Stimulated activated naive B cell treated with anti-CD40 and anti-IgM and Interleukin-4, amounts not matched to agents 10 μg/mL and 1 μg/mL and 100 μg/mL, for 72 hours (primary cell): ENCODE results near the gene ARHGEF40.

ENCODE experiments used
- ATAC-seq, 2 donors: fragments of 150-1000 bp; cut with Tn5 transposase; replicated peaks; 2 replicates each; pipeline ENCODE4 v1.10.0; 2021; ENCODE audit warnings: moderate library complexity in 1 of 2
- DNase-seq: peaks from one replicate; pipeline ENCODE4 v3.0.0; 2021
- H3K27ac Mint-ChIP-seq: one replicate; pipeline ENCODE4 v1.8.0; 2022; ENCODE audit warnings: mild to moderate bottlenecking, mixed read lengths
- H3K27me3 Mint-ChIP-seq, 2 donors: one replicate each; pipeline ENCODE4 v1.8.0; 2022; ENCODE audit warnings: mixed read lengths in 2 of 2
- H3K36me3 Mint-ChIP-seq, 2 donors: one replicate each; pipeline ENCODE4 v1.8.0; 2022; ENCODE audit warnings: mixed read lengths in 2 of 2, mild to moderate bottlenecking in 1 of 2
- H3K4me1 Mint-ChIP-seq, 2 donors: one replicate each; pipeline ENCODE4 v1.8.0; 2022; ENCODE audit warnings: mixed read lengths in 2 of 2, mild to moderate bottlenecking in 1 of 2
- H3K4me3 Mint-ChIP-seq, 2 donors: one replicate each; pipeline ENCODE4 v1.8.0; 2022; ENCODE audit warnings: mild to moderate bottlenecking in 2 of 2, mixed read lengths in 2 of 2, moderate library complexity in 1 of 2
- H3K9me3 Mint-ChIP-seq, 2 donors: one replicate each; pipeline ENCODE4 v1.8.0; 2022; ENCODE audit warnings: mixed read lengths in 2 of 2, mild to moderate bottlenecking in 1 of 2

The ARHGEF40 gene

GRCh38 chr14:21061347-21061668 lies 8.8 kb upstream of the ARHGEF40 start:
- Mint-ChIP-seq H3K27me3 (peaks cover 32 to 46% of the 10 kb centered on the region in 2 donors), H3K27ac (no peak overlapping the region), H3K9me3 (no peaks in the 10 kb centered on the region), H3K4me3 (no peak overlapping the region), H3K36me3 (no peaks in the 10 kb centered on the region), H3K4me1 (no peaks in the 10 kb centered on the region)
- ATAC-seq (no peak), DNase-seq (no peak)

DNA sequence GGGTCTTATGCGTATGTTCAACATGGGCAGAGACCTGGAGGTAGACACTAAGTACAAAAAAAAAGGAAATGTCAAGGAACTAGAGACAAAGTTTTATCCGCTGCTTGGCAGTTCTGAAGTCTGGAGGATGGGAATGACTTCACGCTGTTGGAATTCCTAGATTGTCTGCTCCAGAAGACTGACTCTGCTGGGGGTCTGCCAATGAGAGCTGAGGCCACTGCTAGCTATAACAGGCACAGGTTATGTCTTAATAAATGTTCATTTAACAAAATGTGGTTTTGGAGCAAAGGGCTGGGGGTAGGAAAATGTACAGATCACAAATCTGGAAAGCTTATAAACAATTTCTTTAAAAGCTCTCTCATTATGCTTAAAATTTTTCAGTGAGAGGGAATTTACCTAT lies 6.6 kb upstream of the ARHGEF40 start:
- Mint-ChIP-seq H3K9me3 (no peaks in the 10 kb centered on the region), H3K4me3 (no peak overlapping the region), H3K27me3 (peaks cover 40 to 59% of the 10 kb centered on the region in 2 donors), H3K4me1 (peaks cover 4% of the 10 kb centered on the region in 2 donors), H3K27ac (no peak overlapping the region), H3K36me3 (no peaks in the 10 kb centered on the region)
- no peak for DNase-seq
- no peak for ATAC-seq

DNA sequence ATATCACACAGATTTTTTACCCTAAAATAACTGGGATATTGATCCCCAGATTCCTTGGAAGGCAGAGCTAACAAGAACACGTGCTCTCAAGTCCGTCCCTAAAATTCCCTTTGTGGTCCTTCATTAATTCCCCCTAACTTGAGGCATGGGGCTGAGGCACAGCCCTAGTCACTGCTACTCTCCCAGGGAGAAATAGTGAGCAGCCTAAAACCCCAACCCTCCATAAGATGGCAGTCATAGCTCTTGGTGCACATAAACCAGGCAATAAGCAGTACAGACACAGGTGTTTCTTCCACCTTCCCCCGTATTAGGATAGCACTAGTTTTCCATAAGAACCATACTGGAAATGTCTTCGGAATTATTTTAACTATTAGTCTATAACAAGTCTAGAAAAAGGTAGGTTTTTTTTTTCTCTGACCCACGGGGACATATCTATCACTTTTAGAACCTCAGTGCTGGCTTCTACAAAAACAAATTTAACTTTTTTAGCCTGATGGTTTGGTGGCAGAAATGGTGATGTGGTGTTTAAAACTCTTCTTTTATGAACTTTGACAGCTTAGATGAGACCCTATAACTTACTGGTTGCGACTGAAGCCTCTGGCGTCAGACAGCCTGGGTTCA lies 3.1 kb upstream of the ARHGEF40 start:
- H3K4me1 Mint-ChIP-seq: peaks cover 31 to 35% of the 10 kb centered on the region in 2 donors
- H3K9me3 Mint-ChIP-seq: no peaks in the 10 kb centered on the region
- DNase-seq (no peak), ATAC-seq (no peak)
- H3K27me3 Mint-ChIP-seq: peaks cover 31 to 52% of the 10 kb centered on the region in 2 donors
- no peaks in the 10 kb centered on the region for H3K36me3 Mint-ChIP-seq
- H3K4me3 Mint-ChIP-seq: no peak overlapping the region
- H3K27ac Mint-ChIP-seq: no peak overlapping the region

DNA sequence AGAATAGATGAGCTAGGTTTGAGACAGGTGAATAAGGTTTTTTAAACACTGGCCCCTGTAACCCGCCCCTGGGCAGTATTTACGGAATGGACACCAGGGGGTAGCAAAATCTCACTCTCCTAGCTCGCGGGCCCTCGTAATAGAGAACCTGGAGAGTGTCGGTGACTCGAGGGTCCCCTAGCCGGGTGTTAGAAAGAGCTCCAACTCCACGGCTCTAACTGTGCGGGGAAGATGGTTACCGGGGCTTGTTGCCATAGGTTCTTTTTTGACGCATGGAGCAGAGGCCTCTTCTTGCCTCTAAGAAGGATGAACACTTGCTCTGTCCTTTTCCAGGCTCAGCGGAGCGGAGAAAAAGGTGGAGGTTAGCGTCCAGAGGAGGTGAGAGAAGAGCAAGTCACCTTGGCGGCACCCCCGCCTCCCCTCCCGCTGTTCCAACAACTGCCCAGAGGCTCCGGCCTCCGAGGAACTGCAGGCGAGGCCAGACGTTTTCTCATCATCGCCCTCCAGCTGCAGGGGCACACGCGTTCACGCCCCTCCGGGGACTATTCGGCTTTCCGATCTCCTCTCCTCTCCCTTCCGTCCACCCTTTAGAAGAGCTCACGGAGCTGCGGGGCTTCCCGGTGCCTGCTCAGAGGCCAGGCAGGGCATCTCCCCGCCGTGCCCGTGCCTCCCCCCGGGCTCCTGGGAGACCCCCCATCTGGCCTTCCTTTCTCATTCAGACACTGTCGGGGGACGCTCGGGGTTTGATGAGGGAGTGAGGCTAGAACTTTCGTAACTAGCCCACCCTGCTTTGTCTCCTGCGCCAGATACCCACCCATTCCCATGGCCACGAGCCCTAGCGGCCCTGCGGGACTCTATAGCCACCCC lies 1.4 kb upstream of the ARHGEF40 start:
- Mint-ChIP-seq H3K4me1 (peaks cover 41 to 42% of the 10 kb centered on the region in 2 donors), H3K36me3 (no peaks in the 10 kb centered on the region), H3K9me3 (no peaks in the 10 kb centered on the region), H3K27ac (no peak overlapping the region), H3K4me3 (peak overlapping the region; percentile 85 to 88), H3K27me3 (peaks cover 33 to 45% of the 10 kb centered on the region in 2 donors)
- peak; percentile 43 for DNase-seq
- peak; percentile 41 to 47 for ATAC-seq

- no peak for ATAC-seq
- H3K9me3 Mint-ChIP-seq: no peaks in the 10 kb centered on the region
- peak overlapping the region; percentile 27 for H3K27ac Mint-ChIP-seq
- H3K36me3 Mint-ChIP-seq: no peaks in the 10 kb centered on the region
- H3K4me1 Mint-ChIP-seq: peaks cover 41 to 42% of the 10 kb centered on the region in 2 donors
- H3K4me3 Mint-ChIP-seq: peak overlapping the region; percentile 85 to 88
- no peak for DNase-seq
- peaks cover 33 to 43% of the 10 kb centered on the region in 2 donors for H3K27me3 Mint-ChIP-seq
Observed at GRCh38 chr14:21069388-21070082, 569 bp upstream of the ARHGEF40 start.

DNA sequence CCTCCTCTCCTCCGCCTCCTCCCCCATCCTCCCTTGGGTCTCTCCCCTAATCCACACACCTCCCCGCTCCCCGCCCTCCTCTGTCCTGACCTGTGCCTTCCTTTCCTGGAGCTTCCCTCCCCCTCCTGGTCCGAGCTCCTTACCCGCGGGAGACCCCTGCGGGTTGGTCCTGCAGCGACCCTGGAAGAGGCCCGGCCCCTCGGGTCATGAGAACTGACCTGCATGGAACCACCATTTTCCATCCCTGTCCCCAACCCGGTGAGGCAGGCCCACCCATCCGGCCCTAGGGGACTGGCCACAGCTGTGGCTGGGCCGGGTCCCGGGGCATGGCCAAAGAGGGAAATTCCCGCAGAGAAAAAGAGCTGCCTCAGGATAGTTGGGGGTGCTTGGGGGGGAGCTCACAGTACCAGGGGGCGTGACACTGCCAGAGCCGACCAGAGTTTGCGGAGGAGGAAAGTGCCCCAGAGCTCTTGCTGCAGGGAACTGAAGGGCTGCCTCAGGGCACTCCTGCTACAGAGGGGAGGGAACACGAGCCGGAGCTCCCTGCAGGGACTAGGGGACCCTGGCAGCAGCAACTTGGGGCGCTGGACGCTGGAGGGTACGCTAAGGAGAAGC lies 613 bp downstream of the ARHGEF40 start:
- Mint-ChIP-seq H3K27me3 (peaks cover 26 to 32% of the 10 kb centered on the region in 2 donors), H3K9me3 (no peaks in the 10 kb centered on the region), H3K36me3 (no peaks in the 10 kb centered on the region), H3K4me3 (peak overlapping the region; percentile 87 to 88), H3K4me1 (peaks cover 41 to 42% of the 10 kb centered on the region in 2 donors), H3K27ac (peak overlapping the region; percentile 80)
- ATAC-seq (peak; percentile 52 to 53), DNase-seq (no peak)

GRCh38 chr14:21071225-21072030 lies 1.3 kb downstream of the ARHGEF40 start:
- Mint-ChIP-seq H3K27ac (peak overlapping the region; percentile 77), H3K9me3 (no peaks in the 10 kb centered on the region), H3K4me1 (peaks cover 42 to 43% of the 10 kb centered on the region in 2 donors), H3K27me3 (peaks cover 19 to 25% of the 10 kb centered on the region in 2 donors), H3K4me3 (peak overlapping the region; percentile 87 to 88), H3K36me3 (peaks cover 0 to 2% of the 10 kb centered on the region in 2 donors)
- ATAC-seq: peak; percentile 76 to 78
- DNase-seq: peak; percentile 69

DNA sequence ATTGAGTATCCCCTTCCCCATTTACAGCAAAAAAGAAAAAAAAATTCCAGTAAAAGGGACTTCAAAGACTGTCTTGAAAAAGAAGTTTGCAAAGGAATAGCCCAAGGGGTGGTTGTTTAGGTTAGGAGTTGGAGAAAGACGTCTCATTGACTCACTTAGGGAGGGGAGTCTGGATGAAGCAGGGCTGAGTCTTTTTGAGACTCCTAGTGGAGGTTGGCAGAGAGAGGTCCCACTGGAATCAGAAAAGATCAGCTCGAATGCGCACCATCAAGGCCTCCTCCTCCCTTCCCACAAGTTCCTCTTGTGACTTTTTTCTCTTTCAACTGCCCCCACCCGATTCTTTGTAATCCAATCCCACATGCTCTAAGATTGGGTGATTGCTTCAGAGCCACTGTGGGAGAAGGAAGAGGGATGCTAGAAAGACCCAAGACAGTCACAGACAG lies 1.9 kb downstream of the ARHGEF40 start:
- Mint-ChIP-seq H3K4me3 (peak overlapping the region; percentile 87 to 88), H3K36me3 (peaks cover 0 to 2% of the 10 kb centered on the region in 2 donors)

DNA sequence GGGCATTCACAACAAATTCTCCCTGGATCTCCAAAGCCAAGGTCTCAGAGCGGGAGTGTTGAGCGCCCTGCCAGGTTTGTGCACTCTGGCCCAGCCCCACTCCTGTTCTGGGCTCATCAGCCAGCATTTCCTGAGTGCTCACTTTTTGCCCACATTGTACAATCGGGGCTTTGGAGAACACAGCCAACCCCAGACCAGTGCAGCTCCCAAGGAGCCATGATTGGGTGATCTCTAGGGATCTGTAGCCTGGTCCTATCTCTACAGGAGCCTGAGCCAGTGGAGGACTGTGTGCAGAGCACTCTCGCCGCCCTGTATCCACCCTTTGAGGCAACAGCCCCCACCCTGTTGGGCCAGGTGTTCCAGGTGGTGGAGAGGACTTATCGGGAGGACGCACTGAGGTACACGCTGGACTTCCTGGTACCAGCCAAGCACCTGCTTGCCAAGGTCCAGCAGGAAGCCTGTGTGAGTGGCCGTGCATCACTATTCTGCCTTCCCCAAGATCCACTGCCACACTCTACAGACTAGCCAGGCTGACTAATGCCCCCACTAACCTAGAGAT lies 2.8 kb downstream of the ARHGEF40 start:
- DNase-seq (no peak), ATAC-seq (no peak)
- Mint-ChIP-seq H3K4me1 (peaks cover 46 to 48% of the 10 kb centered on the region in 2 donors), H3K36me3 (peaks cover 0 to 2% of the 10 kb centered on the region in 2 donors), H3K9me3 (no peaks in the 10 kb centered on the region), H3K27ac (no peak overlapping the region), H3K4me3 (no peak overlapping the region), H3K27me3 (peaks cover 10 to 18% of the 10 kb centered on the region in 2 donors)

More for the DNA sequence above, 1.9 kb downstream of the ARHGEF40 start:
- ATAC-seq: no peak
- Mint-ChIP-seq H3K9me3 (no peaks in the 10 kb centered on the region), H3K27ac (peak overlapping the region; percentile 77), H3K27me3 (peaks cover 15 to 19% of the 10 kb centered on the region in 2 donors), H3K4me1 (peaks cover 42 to 43% of the 10 kb centered on the region in 2 donors)
- no peak for DNase-seq

GRCh38 chr14:21073921-21074320 lies 3.8 kb downstream of the ARHGEF40 start:
- DNase-seq (no peak), ATAC-seq (no peak)
- peaks cover 0 to 2% of the 10 kb centered on the region in 2 donors for H3K36me3 Mint-ChIP-seq
- H3K9me3 Mint-ChIP-seq: no peaks in the 10 kb centered on the region
- peaks cover 5 to 9% of the 10 kb centered on the region in 2 donors for H3K27me3 Mint-ChIP-seq
- no peak overlapping the region for H3K4me3 Mint-ChIP-seq
- H3K4me1 Mint-ChIP-seq: peaks cover 41 to 44% of the 10 kb centered on the region in 2 donors
- H3K27ac Mint-ChIP-seq: no peak overlapping the region

DNA sequence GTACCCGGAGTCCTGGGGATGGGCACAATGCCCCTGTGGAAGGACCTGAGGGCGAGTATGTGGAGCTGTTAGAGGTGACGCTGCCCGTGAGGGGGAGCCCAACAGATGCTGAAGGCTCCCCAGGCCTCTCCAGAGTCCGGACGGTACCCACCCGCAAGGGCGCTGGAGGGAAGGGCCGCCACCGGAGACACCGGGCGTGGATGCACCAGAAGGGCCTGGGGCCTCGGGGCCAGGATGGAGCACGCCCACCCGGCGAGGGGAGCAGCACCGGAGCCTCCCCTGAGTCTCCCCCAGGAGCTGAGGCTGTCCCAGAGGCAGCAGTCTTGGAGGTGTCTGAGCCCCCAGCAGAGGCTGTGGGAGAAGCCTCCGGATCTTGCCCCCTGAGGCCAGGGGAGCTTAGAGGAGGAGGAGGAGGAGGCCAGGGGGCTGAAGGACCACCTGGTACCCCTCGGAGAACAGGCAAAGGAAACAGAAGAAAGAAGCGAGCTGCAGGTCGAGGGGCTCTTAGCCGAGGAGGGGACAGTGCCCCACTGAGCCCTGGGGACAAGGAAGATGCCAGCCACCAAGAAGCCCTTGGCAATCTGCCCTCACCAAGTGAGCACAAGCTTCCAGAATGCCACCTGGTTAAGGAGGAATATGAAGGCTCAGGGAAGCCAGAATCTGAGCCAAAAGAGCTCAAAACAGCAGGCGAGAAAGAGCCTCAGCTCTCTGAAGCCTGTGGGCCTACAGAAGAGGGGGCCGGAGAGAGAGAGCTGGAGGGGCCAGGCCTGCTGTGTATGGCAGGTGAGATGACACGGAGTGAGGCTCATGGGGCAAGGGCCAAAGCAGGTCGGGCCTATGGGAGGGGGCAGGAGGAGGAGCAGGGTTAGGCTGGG lies 4.5 kb downstream of the ARHGEF40 start:
- ATAC-seq: no peak
- H3K4me3 Mint-ChIP-seq: no peak overlapping the region
- no peaks in the 10 kb centered on the region for H3K9me3 Mint-ChIP-seq
- DNase-seq: no peak
- H3K4me1 Mint-ChIP-seq: peaks cover 35 to 36% of the 10 kb centered on the region in 2 donors
- H3K27me3 Mint-ChIP-seq: peaks cover 2 to 5% of the 10 kb centered on the region in 2 donors
- H3K27ac Mint-ChIP-seq: peak overlapping the region; percentile 49
- peaks cover 0 to 2% of the 10 kb centered on the region in 2 donors for H3K36me3 Mint-ChIP-seq

GRCh38 chr14:21075719-21076437 lies 5.8 kb downstream of the ARHGEF40 start:
- H3K9me3 Mint-ChIP-seq: no peaks in the 10 kb centered on the region
- ATAC-seq (no peak), DNase-seq (no peak)
- peaks cover 0 to 2% of the 10 kb centered on the region in 2 donors for H3K36me3 Mint-ChIP-seq
- H3K27ac Mint-ChIP-seq: no peak overlapping the region
- peaks cover 5 to 6% of the 10 kb centered on the region in 2 donors for H3K27me3 Mint-ChIP-seq
- H3K4me3 Mint-ChIP-seq: no peak overlapping the region
- H3K4me1 Mint-ChIP-seq: peaks cover 27 to 28% of the 10 kb centered on the region in 2 donors
